Measurements from ENCODE around the gene FCAR.
"Not testable (repeated sequence)": the region's sequence is repeated elsewhere in the genome, so short reads cannot be mapped to it uniquely, and the experiment has no call there.

FCAR gene

DNA sequence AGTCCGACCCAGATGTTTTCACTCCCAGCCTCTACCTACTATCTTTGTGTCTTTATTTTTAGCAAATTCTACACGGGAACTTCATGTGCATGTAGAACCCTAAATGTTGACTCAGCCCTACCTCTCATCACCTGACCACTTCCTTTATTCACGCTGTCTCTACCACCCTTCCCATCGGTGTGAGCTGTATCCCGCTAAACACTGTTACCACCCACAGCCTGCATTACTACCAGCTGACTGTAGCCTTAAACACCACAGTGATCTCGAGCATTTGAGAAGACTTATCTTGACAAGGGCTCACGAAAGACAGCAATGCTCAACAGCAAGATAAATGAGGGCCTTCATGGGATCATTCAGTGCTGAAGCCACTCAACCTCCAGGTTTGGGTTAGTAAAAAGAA, 47.0 kb downstream of the FCAR start:
- no peak overlapping the region for H3K27ac ChIP-seq
- TF ChIP-seq ZFX (IDR thresholded peaks at IDR 0.05; ENCODE audit: borderline replicate concordance) = no peak
- TF ChIP-seq, protein P1, sequence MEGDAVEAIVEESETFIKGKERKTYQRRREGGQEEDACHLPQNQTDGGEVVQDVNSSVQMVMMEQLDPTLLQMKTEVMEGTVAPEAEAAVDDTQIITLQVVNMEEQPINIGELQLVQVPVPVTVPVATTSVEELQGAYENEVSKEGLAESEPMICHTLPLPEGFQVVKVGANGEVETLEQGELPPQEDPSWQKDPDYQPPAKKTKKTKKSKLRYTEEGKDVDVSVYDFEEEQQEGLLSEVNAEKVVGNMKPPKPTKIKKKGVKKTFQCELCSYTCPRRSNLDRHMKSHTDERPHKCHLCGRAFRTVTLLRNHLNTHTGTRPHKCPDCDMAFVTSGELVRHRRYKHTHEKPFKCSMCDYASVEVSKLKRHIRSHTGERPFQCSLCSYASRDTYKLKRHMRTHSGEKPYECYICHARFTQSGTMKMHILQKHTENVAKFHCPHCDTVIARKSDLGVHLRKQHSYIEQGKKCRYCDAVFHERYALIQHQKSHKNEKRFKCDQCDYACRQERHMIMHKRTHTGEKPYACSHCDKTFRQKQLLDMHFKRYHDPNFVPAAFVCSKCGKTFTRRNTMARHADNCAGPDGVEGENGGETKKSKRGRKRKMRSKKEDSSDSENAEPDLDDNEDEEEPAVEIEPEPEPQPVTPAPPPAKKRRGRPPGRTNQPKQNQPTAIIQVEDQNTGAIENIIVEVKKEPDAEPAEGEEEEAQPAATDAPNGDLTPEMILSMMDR (IDR thresholded peaks at IDR 0.05) = no peak

DNA sequence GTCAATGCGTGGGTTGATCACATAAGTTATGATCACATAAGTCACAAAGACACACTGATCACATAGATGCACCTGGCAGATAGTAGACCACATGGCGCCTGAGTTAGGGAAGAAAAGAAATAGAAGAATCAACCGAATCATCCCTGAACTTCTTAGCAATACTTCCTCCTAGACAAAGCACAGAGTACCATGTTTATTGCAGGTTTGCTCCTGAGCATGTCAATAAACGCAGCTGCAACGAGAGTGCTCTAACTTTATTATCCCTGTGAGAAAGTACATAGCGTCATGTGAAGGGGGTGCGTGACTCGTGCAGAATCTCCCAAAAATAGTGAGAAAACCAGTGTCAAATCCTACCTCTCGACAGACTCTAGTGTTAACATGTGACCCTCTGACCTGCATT, 49.2 kb downstream of the FCAR start:
- H3K27ac ChIP-seq = no peak overlapping the region
- TF ChIP-seq, protein P1 (IDR thresholded peaks at IDR 0.05) = no peak
- TF ChIP-seq ZFX (IDR thresholded peaks at IDR 0.05; ENCODE audit: borderline replicate concordance) = no peak

DNA sequence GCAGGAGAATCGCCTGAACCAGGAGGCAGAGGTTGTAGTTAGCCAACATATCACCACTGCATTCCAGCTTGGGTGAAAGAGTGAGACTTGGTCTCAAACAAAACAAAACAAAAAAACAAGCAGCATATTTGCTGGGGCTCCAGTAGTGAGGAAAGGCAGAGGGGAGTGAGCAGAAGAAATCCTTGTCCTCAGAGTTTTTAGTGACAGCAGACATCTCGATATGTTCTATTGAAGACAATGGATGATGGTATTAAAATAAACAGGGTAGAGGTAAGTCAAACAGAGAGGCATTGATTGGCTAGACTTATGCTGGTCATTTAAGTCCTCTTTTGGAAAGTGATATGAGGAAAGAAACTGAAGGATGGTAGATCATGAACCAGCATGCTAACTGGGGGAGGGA, 54.3 kb downstream of the FCAR start:
- no peak for TF ChIP-seq ZFX (IDR thresholded peaks at IDR 0.05; ENCODE audit: borderline replicate concordance)
- TF ChIP-seq, protein P1 (IDR thresholded peaks at IDR 0.05) = no peak
- H3K27ac ChIP-seq = no peak overlapping the region

DNA sequence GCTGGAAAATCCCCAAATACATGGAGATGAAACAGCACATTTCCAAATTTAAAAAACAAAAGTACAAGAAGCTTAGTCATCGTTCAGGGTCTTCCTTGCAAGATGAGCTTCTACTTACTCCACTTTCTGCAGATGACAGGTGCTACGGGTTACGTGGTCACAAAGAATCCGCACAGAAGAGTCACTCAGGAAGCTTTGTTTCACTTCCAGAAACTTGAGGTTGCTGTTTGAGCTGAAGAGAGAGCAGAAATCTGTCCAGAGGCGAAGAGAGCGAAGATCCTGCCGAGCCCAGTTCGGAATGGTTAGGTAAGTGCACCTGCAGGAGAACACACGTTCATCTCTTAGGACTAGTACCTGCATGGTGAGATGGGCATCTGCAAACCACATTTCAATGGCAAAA, 63.9 kb downstream of the FCAR start:
- no peak for TF ChIP-seq ZFX (IDR thresholded peaks at IDR 0.05; ENCODE audit: borderline replicate concordance)
- TF ChIP-seq, protein P1 (IDR thresholded peaks at IDR 0.05) = no peak
- H3K27ac ChIP-seq = no peak overlapping the region

DNA sequence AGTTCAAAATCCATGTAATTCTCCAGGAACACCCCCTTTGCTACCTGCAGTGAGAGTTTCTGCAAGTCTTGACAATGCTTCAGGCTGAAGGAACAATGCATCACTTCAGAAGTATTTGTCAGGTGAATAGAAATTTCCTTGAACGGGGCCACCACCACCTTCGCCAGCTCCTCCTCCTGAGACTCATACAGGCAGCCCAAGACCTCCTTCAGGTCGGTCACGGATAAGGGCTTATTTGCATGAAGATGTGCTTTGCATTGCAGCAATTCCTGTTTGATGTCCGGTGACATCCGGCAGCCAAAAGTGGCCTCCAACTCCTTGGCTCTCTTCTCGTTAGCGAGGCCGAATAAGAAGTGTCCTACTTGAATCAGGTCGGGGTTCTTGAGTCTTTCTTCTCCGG, 64.9 kb downstream of the FCAR start:
- no peak overlapping the region for H3K27ac ChIP-seq
- TF ChIP-seq ZFX (IDR thresholded peaks at IDR 0.05; ENCODE audit: borderline replicate concordance) = no peak
- TF ChIP-seq, protein P1 (IDR thresholded peaks at IDR 0.05) = no peak

DNA sequence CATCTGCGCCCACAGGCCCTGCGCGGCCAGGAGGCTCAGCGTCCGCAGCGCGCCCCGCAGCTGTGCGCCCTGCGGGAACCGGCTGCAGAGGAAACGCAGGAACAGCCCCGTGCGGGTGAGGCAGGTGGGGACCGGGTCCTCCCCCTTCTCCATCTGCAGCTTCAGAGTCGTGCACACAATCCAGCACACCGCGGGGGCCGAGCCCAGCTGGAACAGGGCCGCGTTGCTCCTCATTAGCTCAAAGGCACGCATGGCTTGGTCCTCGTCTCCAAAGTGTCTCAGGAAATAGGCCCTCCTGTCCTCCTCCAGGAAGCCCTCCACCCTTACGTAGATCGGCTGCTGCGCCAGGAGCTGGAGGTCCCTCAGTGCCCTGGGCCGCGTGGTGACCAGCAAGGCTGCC, 65.5 kb downstream of the FCAR start:
- not testable (repeated sequence) for H3K27ac ChIP-seq

Data from 22Rv1 (cell line).